Muscle of leg (tissue), 11 donors: Measurements from ENCODE around the gene CHD1. TPM values are rescaled to one million over a fixed set of nuclear protein-coding genes. Genes with fewer than 3 reads are reported as not detected.

Experiments
- DNase-seq: peaks from one replicate; pipeline ENCODE4 v3.0.0; 2013
- H3K27ac ChIP-seq: one replicate; pipeline ENCODE4 v1.5.1; 2013; ENCODE audit warnings: mild to moderate bottlenecking, low read length, control low read depth
- H3K27me3 ChIP-seq: one replicate; pipeline ENCODE4 v1.6.1; 2013; ENCODE audit warnings: low read length; ENCODE audit not compliant: control insufficient read depth, insufficient read depth
- H3K36me3 ChIP-seq: one replicate; pipeline ENCODE4 v1.6.1; 2013; ENCODE audit warnings: low read length; ENCODE audit not compliant: control insufficient read depth, insufficient read depth
- H3K4me1 ChIP-seq: one replicate; pipeline ENCODE4 v1.6.1; 2013; ENCODE audit warnings: low read length; ENCODE audit not compliant: control insufficient read depth, insufficient read depth
- H3K4me3 ChIP-seq: one replicate; pipeline ENCODE4 v1.5.1; 2013; ENCODE audit warnings: low read length, control low read depth
- H3K9me3 ChIP-seq: replicated peaks from 2 replicates; pipeline ENCODE4 v1.6.1; 2013; ENCODE audit warnings: low read depth, low read length; ENCODE audit not compliant: control insufficient read depth
- WGBS: methylation state at CpG from one replicate; pipeline ENCODE4 v1.1.5; 2013; ENCODE audit warnings: missing lambda C conversion rate; ENCODE audit not compliant: insufficient coverage; 5-methylcytosine and 5-hydroxymethylcytosine counted together
- polyA plus RNA-seq, 8 donors: library from polyadenylated mRNA; unstranded; fragments of 120-200 nt; gene quantifications; one replicate each; pipeline versions ENCODE4 v1.2.1 to v1.2.3, GENCODE V29; 2013; ENCODE audit warnings: inconsistent platforms in 1 of 8, low replicate concordance in 1 of 8; ENCODE audit not compliant: insufficient read length in 8 of 8, insufficient read depth in 1 of 8
- total RNA-seq: library from RNA; stranded (reverse); fragments of 120-200 nt; gene quantifications from one replicate; pipeline ENCODE4 v1.2.4, GENCODE V29; 2013

CHD1 gene
- total and polyA plus RNA-seq, 9 donors = 24.8 to 41.5 (median 30.9) TPM

GRCh38 chr5:98816582-98817222, 112.1 kb downstream of the CHD1 start:
- 87% methylated on average over 4 of the region's 6 CpGs for WGBS
- Histone ChIP-seq H3K4me3 (no peak overlapping the region), H3K36me3 (no peaks in the 10 kb centered on the region), H3K27ac (no peak overlapping the region), H3K27me3 (no peaks in the 10 kb centered on the region), H3K9me3 (peaks cover 3% of the 10 kb centered on the region), H3K4me1 (no peaks in the 10 kb centered on the region)
- DNase-seq = no peak

- Histone ChIP-seq H3K27ac (no peak overlapping the region), H3K27me3 (no peaks in the 10 kb centered on the region), H3K4me1 (no peaks in the 10 kb centered on the region), H3K36me3 (no peaks in the 10 kb centered on the region), H3K9me3 (no peaks in the 10 kb centered on the region), H3K4me3 (no peak overlapping the region)
- DNase-seq = no peak
- 100% methylated on average over 1 of the region's 3 CpGs for WGBS
Observed at GRCh38 chr5:98813755-98814154, 115.1 kb downstream of the CHD1 start.

- no peak overlapping the region for H3K4me3 ChIP-seq
- no peaks in the 10 kb centered on the region for H3K27me3 ChIP-seq
- WGBS = no CpG with 5 or more reads among the region's 2 CpGs
- DNase-seq = no peak
- H3K36me3 ChIP-seq = no peaks in the 10 kb centered on the region
- H3K9me3 ChIP-seq = peaks cover 15% of the 10 kb centered on the region
- no peaks in the 10 kb centered on the region for H3K4me1 ChIP-seq
- H3K27ac ChIP-seq = no peak overlapping the region
Observed at GRCh38 chr5:98810206-98810605, 118.6 kb downstream of the CHD1 start.

GRCh38 chr5:98807806-98808205, 121.0 kb downstream of the CHD1 start:
- H3K9me3 ChIP-seq = peaks cover 15% of the 10 kb centered on the region
- H3K36me3 ChIP-seq = no peaks in the 10 kb centered on the region
- no peaks in the 10 kb centered on the region for H3K27me3 ChIP-seq
- H3K4me3 ChIP-seq = no peak overlapping the region
- no peaks in the 10 kb centered on the region for H3K4me1 ChIP-seq
- H3K27ac ChIP-seq = no peak overlapping the region
- DNase-seq = no peak

- H3K27me3 ChIP-seq = no peaks in the 10 kb centered on the region
- DNase-seq = no peak
- H3K36me3 ChIP-seq = no peaks in the 10 kb centered on the region
- no CpG with 5 or more reads among the region's 1 CpG for WGBS
- peaks cover 15% of the 10 kb centered on the region for H3K9me3 ChIP-seq
- H3K27ac ChIP-seq = no peak overlapping the region
- H3K4me1 ChIP-seq = no peaks in the 10 kb centered on the region
- no peak overlapping the region for H3K4me3 ChIP-seq
Observed at GRCh38 chr5:98805070-98805469, 123.7 kb downstream of the CHD1 start.

GRCh38 chr5:98804066-98804465, 124.7 kb downstream of the CHD1 start:
- H3K4me3 ChIP-seq = no peak overlapping the region
- DNase-seq = no peak
- no CpG with 5 or more reads among the region's 2 CpGs for WGBS
- peaks cover 15% of the 10 kb centered on the region for H3K9me3 ChIP-seq
- no peak overlapping the region for H3K27ac ChIP-seq
- H3K27me3 ChIP-seq = no peaks in the 10 kb centered on the region
- H3K36me3 ChIP-seq = no peaks in the 10 kb centered on the region
- H3K4me1 ChIP-seq = no peaks in the 10 kb centered on the region

Other genes starting within 250 kb of the CHD1 start
- 29.5 TPM for gene RGMB, start 155.3 kb downstream of the CHD1 start, total RNA-seq
- 10 to 100 TPM; 41.3 to 72.0 (median 46.9) TPM for gene RGMB, start 155.3 kb downstream of the CHD1 start, polyA plus RNA-seq